ENCODE measurements around the gene NTM.
A peak's percentile ranks its signal among the peaks of the same experiment; 100 is the strongest.

Gene NTM

DNA sequence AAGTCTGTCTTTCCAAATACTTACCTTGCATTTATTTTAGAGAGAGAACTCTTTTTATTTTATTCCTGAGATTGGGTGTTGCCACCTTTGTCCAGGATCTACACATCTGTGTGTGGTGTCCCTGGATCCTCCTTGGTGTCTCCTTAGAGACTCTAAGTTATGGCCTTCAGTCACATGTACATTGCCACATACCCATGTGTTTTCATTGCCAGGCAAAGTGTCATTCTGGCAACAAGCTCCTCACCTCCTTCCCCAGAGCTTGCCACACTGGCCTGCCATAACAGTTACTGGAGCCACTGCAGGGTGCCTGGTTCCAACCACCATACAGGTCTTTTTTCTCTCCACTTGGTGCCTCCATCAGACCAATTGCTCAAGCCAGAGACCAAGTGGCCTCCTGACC lies 379.7 kb downstream of the NTM start:
- no peak for DNase-seq (ENCODE audit: low read depth in 2 of 2)
- TF ChIP-seq CTCF (IDR thresholded peaks at IDR 0.05; ENCODE audit: low read depth, low read length): no peak
- no peak overlapping the region for H3K4me3 ChIP-seq (replicated peaks in 1 of 2; ENCODE audit: low read depth in 2 of 2, low read length in 2 of 2)

GRCh38 chr11:131750692-131751091 lies 380.3 kb downstream of the NTM start:
- no peak for TF ChIP-seq CTCF (IDR thresholded peaks at IDR 0.05; ENCODE audit: low read depth, low read length)
- no peak overlapping the region for H3K4me3 ChIP-seq (replicated peaks in 1 of 2; ENCODE audit: low read depth in 2 of 2, low read length in 2 of 2)
- DNase-seq (ENCODE audit: low read depth in 2 of 2): no peak

GRCh38 chr11:131754671-131755070 lies 384.3 kb downstream of the NTM start:
- DNase-seq (ENCODE audit: low read depth in 2 of 2): peak in 1 of 2 donors; percentile 79
- no peak for TF ChIP-seq CTCF (IDR thresholded peaks at IDR 0.05; ENCODE audit: low read depth, low read length)

DNA sequence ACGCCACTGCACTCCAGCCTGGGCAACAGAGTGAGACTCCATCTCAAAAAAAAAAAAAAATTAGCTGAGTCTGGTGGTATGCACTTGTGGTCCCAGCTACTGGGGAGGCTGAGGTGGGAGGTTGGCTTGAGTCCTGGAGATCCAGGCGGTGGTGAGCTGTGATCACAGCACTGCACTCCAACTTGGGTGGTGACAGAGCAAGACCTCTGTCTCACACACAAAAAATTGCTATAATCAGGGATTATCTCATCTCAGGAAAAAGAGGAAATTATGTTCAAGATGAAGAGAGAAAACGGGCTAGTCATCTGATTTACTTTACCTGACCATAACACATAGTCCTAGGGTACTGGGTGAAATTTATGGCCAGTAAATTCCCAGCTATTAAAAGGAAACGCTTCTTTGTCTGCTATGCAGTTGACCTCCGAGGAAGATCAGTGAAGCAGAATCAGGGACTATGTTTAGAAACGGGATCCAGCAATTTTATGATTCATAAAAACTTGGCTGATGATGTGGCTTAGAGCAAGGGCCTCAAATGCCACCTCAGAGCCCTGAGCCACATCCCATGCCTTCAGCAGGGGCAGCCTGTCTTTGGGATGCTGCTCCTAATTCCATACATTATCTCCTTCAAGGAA lies 386.2 kb downstream of the NTM start:
- no peak overlapping the region for H3K4me3 ChIP-seq (replicated peaks in 1 of 2; ENCODE audit: low read depth in 2 of 2, low read length in 2 of 2)
- peak; percentile 46 to 87 for DNase-seq (ENCODE audit: low read depth in 2 of 2)
- no peak for TF ChIP-seq CTCF (IDR thresholded peaks at IDR 0.05; ENCODE audit: low read depth, low read length)

More at GRCh38 chr11:131754671-131755070, 384.3 kb downstream of the NTM start:
- no peak overlapping the region for H3K4me3 ChIP-seq (replicated peaks in 1 of 2; ENCODE audit: low read depth in 2 of 2, low read length in 2 of 2)

- H3K4me3 ChIP-seq (replicated peaks in 1 of 2; ENCODE audit: low read depth in 2 of 2, low read length in 2 of 2): no peak overlapping the region
- no peak for TF ChIP-seq CTCF (IDR thresholded peaks at IDR 0.05; ENCODE audit: low read depth, low read length)
- DNase-seq (ENCODE audit: low read depth in 2 of 2): peak in 1 of 2 donors; percentile 55
These were observed 388.3 kb downstream of the NTM start for GRCh38 chr11:131758726-131759125.

DNA sequence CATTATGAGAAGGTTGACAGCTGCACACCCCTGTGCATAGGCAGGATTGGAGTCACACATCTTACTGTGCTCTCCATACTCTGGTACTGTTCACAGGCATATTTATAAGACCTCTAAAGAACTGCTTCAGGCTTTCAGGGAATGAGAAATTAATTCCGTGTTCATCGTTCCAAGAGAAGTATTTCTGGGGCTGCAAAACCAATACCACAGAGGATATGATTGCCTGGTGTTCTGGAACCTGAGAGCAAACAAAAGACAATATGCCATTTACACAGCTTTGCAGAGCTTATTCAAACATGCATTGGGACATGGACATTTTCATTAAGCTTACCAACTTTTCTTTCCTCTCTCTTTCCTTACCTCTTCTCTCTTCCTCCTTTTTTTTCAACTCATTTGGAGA lies 388.7 kb downstream of the NTM start:
- no peak overlapping the region for H3K4me3 ChIP-seq (replicated peaks in 1 of 2; ENCODE audit: low read depth in 2 of 2, low read length in 2 of 2)
- TF ChIP-seq CTCF (IDR thresholded peaks at IDR 0.05; ENCODE audit: low read depth, low read length): no peak
- no peak for DNase-seq (ENCODE audit: low read depth in 2 of 2)
